Right lobe of liver (tissue), 6 donors: Measurements from ENCODE around the gene ZMIZ1. TPM values are rescaled to one million over a fixed set of nuclear protein-coding genes. Genes with fewer than 3 reads are reported as not detected.
A peak's percentile ranks its signal among the peaks of the same experiment; 100 is the strongest.

ENCODE experiments used
- ATAC-seq, 4 donors: fragments of 200-7000 bp; cut with Tn5 transposase; one replicate each; pipeline ENCODE4 v1.9.1; 2020; ENCODE audit warnings: mild to moderate bottlenecking in 4 of 4, moderate library complexity in 4 of 4
- DNase-seq, 3 donors: peaks; one replicate each; pipeline ENCODE4 v3.0.0-alpha.2; 2020
- H3K27ac ChIP-seq, 3 donors: fragments of 200-600 bp; one replicate each; pipeline ENCODE4 v1.8.0; 2022
- H3K27me3 ChIP-seq, 2 donors: fragments of 200-600 bp; one replicate each; pipeline ENCODE4 v1.8.0; 2022
- H3K36me3 ChIP-seq, 4 donors: fragments of 200-600 bp; sonication (generic) in 1 of 4; one replicate each; pipeline versions ENCODE4 v1.5.1 to v1.8.0; 2017 to 2022; ENCODE audit warnings: control low read depth in 1 of 4
- H3K4me1 ChIP-seq, 4 donors: fragments of 200-600 bp; sonication (generic) in 1 of 4; one replicate each; pipeline versions ENCODE4 v1.5.1 to v1.8.0; 2017 to 2022; ENCODE audit warnings: control low read depth in 1 of 4
- H3K4me3 ChIP-seq, 3 donors: fragments of 200-600 bp; one replicate each; pipeline ENCODE4 v1.8.0; 2022
- H3K9me3 ChIP-seq, 4 donors: fragments of 200-600 bp; sonication (generic) in 1 of 4; one replicate each; pipeline versions ENCODE4 v1.5.1 to v1.8.0; 2017 to 2022; ENCODE audit warnings: control low read depth in 1 of 4
- POLR2A ChIP-seq: fragments of 450-650 bp; IDR thresholded peaks from one replicate; pipeline ENCODE4 v1.6.1; 2017; ENCODE audit warnings: antibody characterized with exemption, mild to moderate bottlenecking
- WGBS: methylation state at CpG from one replicate; pipeline ENCODE4 v1.1.6; 2018; ENCODE audit warnings: low coverage, low lambda C conversion rate; ENCODE audit not compliant: insufficient coverage; ENCODE audit errors: missing lambda C conversion rate; 5-methylcytosine and 5-hydroxymethylcytosine counted together
- intact Hi-C, 2 donors: fragments of 100-400 bp; cut with DNase I; formaldehyde crosslinking; loops; one replicate each; pipeline versions ENCODE4 v1.11.2 to v1.14.1; 2022
- total RNA-seq, 6 experiments: library from RNA; depleted of rRNA in 2 of 6; stranded (reverse); fragments of >200 nt in 2 of 6; fragmentation: NEBNext Ultra II Directional in 3 of 6; extraction: Animal tissue kit (Norgen Biotek cat#: 25700) in 3 of 6; gene quantifications; one replicate each; pipeline versions ENCODE4 v1.1.0 to v1.2.4, GENCODE V29; 2016 to 2023
- TF ChIP-seq, protein P1 (sequence below), 4 donors: fragments of 200-600 bp in 3 of 4; fragments of 450-650 bp in 1 of 4; IDR thresholded peaks; one replicate each; pipeline versions ENCODE4 v1.5.1 to v1.8.0; 2016 to 2022; ENCODE audit warnings: antibody characterized with exemption in 4 of 4, mild to moderate bottlenecking in 2 of 4
- donor health status: DM: no; HTN: yes; CAD: no.
- donor health status: DM: no; HTN: no; CAD: no.
- donor health status: DM: no; HTN: no; CAD: no.
- donor health status: DM: no; HTN: yes; CAD: no.
- donor health status: DM: no; HTN: yes; CAD: no.

The ZMIZ1 gene
- total RNA-seq, 6 experiments from 2014 or later: 9.9 to 22.8 (median 12.3) TPM

- TF ChIP-seq, protein P1, sequence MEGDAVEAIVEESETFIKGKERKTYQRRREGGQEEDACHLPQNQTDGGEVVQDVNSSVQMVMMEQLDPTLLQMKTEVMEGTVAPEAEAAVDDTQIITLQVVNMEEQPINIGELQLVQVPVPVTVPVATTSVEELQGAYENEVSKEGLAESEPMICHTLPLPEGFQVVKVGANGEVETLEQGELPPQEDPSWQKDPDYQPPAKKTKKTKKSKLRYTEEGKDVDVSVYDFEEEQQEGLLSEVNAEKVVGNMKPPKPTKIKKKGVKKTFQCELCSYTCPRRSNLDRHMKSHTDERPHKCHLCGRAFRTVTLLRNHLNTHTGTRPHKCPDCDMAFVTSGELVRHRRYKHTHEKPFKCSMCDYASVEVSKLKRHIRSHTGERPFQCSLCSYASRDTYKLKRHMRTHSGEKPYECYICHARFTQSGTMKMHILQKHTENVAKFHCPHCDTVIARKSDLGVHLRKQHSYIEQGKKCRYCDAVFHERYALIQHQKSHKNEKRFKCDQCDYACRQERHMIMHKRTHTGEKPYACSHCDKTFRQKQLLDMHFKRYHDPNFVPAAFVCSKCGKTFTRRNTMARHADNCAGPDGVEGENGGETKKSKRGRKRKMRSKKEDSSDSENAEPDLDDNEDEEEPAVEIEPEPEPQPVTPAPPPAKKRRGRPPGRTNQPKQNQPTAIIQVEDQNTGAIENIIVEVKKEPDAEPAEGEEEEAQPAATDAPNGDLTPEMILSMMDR (IDR thresholded peaks at IDR 0.05): no peak
- no peak for TF ChIP-seq POLR2A
- Histone ChIP-seq H3K9me3 (no peaks in the 10 kb centered on the region), H3K36me3 (no peaks in the 10 kb centered on the region), H3K27me3 (no peaks in the 10 kb centered on the region), H3K4me1 (peaks cover 0 to 11% (median 1%) of the 10 kb centered on the region in 4 donors), H3K4me3 (no peak overlapping the region), H3K27ac (peak overlapping the region in 1 of 3 donors; percentile 57)
- no peak for ATAC-seq
- intact Hi-C loops: no loop called here
- no peak for DNase-seq
- 86% methylated on average over 26 of the region's 29 CpGs for WGBS
These were observed 171.3 kb downstream of the ZMIZ1 start for GRCh38 chr10:79239924-79240581.

- H3K27me3 ChIP-seq: no peaks in the 10 kb centered on the region
- H3K9me3 ChIP-seq: no peaks in the 10 kb centered on the region
- DNase-seq: no peak
- WGBS: 43% methylated on average over 5 of the region's 5 CpGs
- no peak overlapping the region for H3K4me3 ChIP-seq
- intact Hi-C loops: no loop called here
- TF ChIP-seq POLR2A: no peak
- TF ChIP-seq, protein P1 (IDR thresholded peaks at IDR 0.05): no peak
- peaks cover 0 to 26% (median 13%) of the 10 kb centered on the region in 4 donors for H3K4me1 ChIP-seq
- H3K27ac ChIP-seq: peak overlapping the region in 1 of 3 donors; percentile 79
- ATAC-seq: no peak
- no peaks in the 10 kb centered on the region for H3K36me3 ChIP-seq
These were observed 172.8 kb downstream of the ZMIZ1 start for GRCh38 chr10:79241629-79241989.

GRCh38 chr10:79241990-79242619 is 173.3 kb downstream of the ZMIZ1 start:
- intact Hi-C loops: no loop called here
- Histone ChIP-seq H3K36me3 (no peaks in the 10 kb centered on the region), H3K4me1 (peaks cover 0 to 30% (median 14%) of the 10 kb centered on the region in 4 donors), H3K27ac (peak overlapping the region in 2 of 3 donors; percentile 10 to 79), H3K4me3 (peak overlapping the region; percentile 29 to 47 (median 32)), H3K27me3 (no peaks in the 10 kb centered on the region), H3K9me3 (no peaks in the 10 kb centered on the region)
- peak; percentile 43 to 62 (median 50) for ATAC-seq
- TF ChIP-seq, protein P1 (IDR thresholded peaks at IDR 0.05): no peak
- TF ChIP-seq POLR2A: peak; percentile 35
- DNase-seq: peak; percentile 67 to 84 (median 82)
- 23% methylated on average over 8 of the region's 36 CpGs for WGBS

DNA sequence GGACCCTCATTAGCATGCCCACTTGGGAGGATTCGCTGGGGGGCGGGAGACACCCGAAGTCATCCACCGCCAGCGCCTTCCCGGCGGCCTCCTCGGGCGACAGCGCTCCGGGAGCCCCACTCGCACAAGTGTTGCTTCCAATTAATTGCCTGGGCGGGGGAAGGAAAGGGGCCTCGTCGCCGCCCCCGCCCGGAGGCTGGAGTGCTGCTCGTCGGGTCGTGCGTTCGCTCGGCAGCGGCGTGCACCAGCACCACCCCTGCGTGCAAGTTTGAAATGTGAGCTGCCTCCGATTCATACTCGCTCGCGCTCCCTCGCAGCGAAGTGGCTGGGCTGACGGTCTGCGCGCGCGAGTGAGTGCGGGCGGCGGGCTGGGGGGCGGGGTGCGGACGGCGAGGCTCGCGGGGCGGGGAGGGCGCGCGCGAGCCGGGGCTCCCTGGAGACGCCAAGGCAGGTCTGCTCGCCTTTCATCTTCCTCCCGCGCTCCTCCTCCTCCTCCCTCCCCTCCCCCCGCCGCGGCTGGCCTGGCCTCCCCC is 173.9 kb downstream of the ZMIZ1 start:
- peak overlapping the region; percentile 3 to 79 (median 53) for H3K27ac ChIP-seq
- 9% methylated on average over 9 of the region's 60 CpGs for WGBS
- H3K9me3 ChIP-seq: no peaks in the 10 kb centered on the region
- ATAC-seq (peak in 3 of 4 donors; percentile 1 to 8 (median 2)), DNase-seq (peak in 1 of 3 donors; percentile 58)
- intact Hi-C loops: no loop called here
- peaks cover 0 to 34% (median 17%) of the 10 kb centered on the region in 4 donors for H3K4me1 ChIP-seq
- H3K4me3 ChIP-seq: peak overlapping the region; percentile 29 to 47 (median 32)
- H3K36me3 ChIP-seq: no peaks in the 10 kb centered on the region
- no peaks in the 10 kb centered on the region for H3K27me3 ChIP-seq
- no peak for TF ChIP-seq POLR2A
- TF ChIP-seq, protein P1 (IDR thresholded peaks at IDR 0.05): no peak
